Uterus (tissue), 4 donors: ENCODE results near the gene TNNI3. TPM values are rescaled to one million over a fixed set of nuclear protein-coding genes. Genes with fewer than 3 reads are reported as not detected.

Experiments
- DNase-seq, 2 donors: peaks; one replicate each; pipeline ENCODE4 v3.0.0-alpha.2; 2019 to 2020
- H3K27ac ChIP-seq, 2 donors: fragments of 200-600 bp; sonication (generic); 1 replicate in 1 of 2; 2 replicates in 1 of 2; pipeline ENCODE4 v1.5.1; 2016 to 2018
- H3K27me3 ChIP-seq, 2 donors: fragments of 200-600 bp; sonication (generic); one replicate each; pipeline ENCODE4 v1.5.1; 2018 to 2019; ENCODE audit warnings: control low read depth in 1 of 2
- H3K36me3 ChIP-seq, 2 donors: fragments of 200-600 bp; sonication (generic); one replicate each; pipeline ENCODE4 v1.5.1; 2019; ENCODE audit warnings: control low read depth in 1 of 2
- H3K4me1 ChIP-seq, 2 donors: fragments of 200-600 bp; sonication (generic); one replicate each; pipeline ENCODE4 v1.5.1; 2018 to 2019; ENCODE audit warnings: control low read depth in 1 of 2
- H3K4me3 ChIP-seq, 2 donors: fragments of 200-600 bp; sonication (generic); 1 replicate in 1 of 2; 2 replicates in 1 of 2; pipeline ENCODE4 v1.5.1; 2018 to 2019; ENCODE audit warnings: mild to moderate bottlenecking in 1 of 2
- H3K9me3 ChIP-seq, 2 donors: fragments of 200-600 bp; sonication (generic); one replicate each; pipeline ENCODE4 v1.5.1; 2019; ENCODE audit warnings: control low read depth in 1 of 2
- CTCF ChIP-seq, 4 experiments: fragments of 200-600 bp in 2 of 4; fragments of 450-650 bp in 2 of 4; sonication (generic) in 2 of 4; IDR thresholded peaks; one replicate each; pipeline ENCODE4 v1.5.1; 2016 to 2019; ENCODE audit warnings: antibody characterized with exemption in 4 of 4, mild to moderate bottlenecking in 2 of 4, moderate library complexity in 1 of 4
- POLR2A ChIP-seq, 2 donors: fragments of 450-650 bp; IDR thresholded peaks; one replicate each; pipeline ENCODE4 v1.6.1; 2016; ENCODE audit warnings: antibody characterized with exemption in 2 of 2, mild to moderate bottlenecking in 1 of 2, moderate library complexity in 1 of 2
- intact Hi-C: fragments of 100-400 bp; cut with DNase I; formaldehyde crosslinking; loops from one replicate; pipeline ENCODE4 v1.15.1; 2023; ENCODE audit warnings: low total_unique reads
- total RNA-seq, 4 donors: library from RNA; depleted of rRNA in 3 of 4; stranded (reverse); fragments of >200 nt in 3 of 4; gene quantifications; one replicate each; pipeline versions ENCODE4 v1.1.0 to v1.2.4, GENCODE V29; 2014 to 2023
- donor health status: DM: yes; HTN: yes; CAD: no.

Gene TNNI3
- total RNA-seq, 4 donors from 2014 or later, result 0.55 to 3.3 TPM; not detected in 2

GRCh38 chr19:55146705-55147273 lies 10.7 kb downstream of the TNNI3 start:
- H3K4me3 ChIP-seq, result no peak overlapping the region
- no peaks in the 10 kb centered on the region for H3K36me3 ChIP-seq
- H3K9me3 ChIP-seq, result no peaks in the 10 kb centered on the region
- H3K4me1 ChIP-seq, result peaks cover 0 to 3% of the 10 kb centered on the region in 2 donors
- intact Hi-C loops, result no loop called here
- DNase-seq, result no peak
- peaks cover 19 to 53% of the 10 kb centered on the region in 2 donors for H3K27me3 ChIP-seq
- H3K27ac ChIP-seq, result no peak overlapping the region
- TF ChIP-seq POLR2A (IDR thresholded peaks at IDR 0.05) (no peak), CTCF (IDR thresholded peaks at IDR 0.05) (no peak)

GRCh38 chr19:55146078-55146704 lies 11.3 kb downstream of the TNNI3 start:
- H3K27me3 ChIP-seq, result peaks cover 19 to 56% of the 10 kb centered on the region in 2 donors
- intact Hi-C loops, result no loop called here
- DNase-seq, result no peak
- no peak overlapping the region for H3K4me3 ChIP-seq
- H3K27ac ChIP-seq, result no peak overlapping the region
- H3K9me3 ChIP-seq, result no peaks in the 10 kb centered on the region
- TF ChIP-seq POLR2A (IDR thresholded peaks at IDR 0.05), result no peak
- TF ChIP-seq CTCF (IDR thresholded peaks at IDR 0.05), result no peak
- peaks cover 0 to 3% of the 10 kb centered on the region in 2 donors for H3K4me1 ChIP-seq
- no peaks in the 10 kb centered on the region for H3K36me3 ChIP-seq

- intact Hi-C loops, result no loop called here
- no peaks in the 10 kb centered on the region for H3K9me3 ChIP-seq
- H3K27me3 ChIP-seq, result peaks cover 19 to 56% of the 10 kb centered on the region in 2 donors
- DNase-seq, result no peak
- no peak overlapping the region for H3K27ac ChIP-seq
- no peak for TF ChIP-seq POLR2A (IDR thresholded peaks at IDR 0.05)
- no peak for TF ChIP-seq CTCF (IDR thresholded peaks at IDR 0.05)
- peaks cover 0 to 3% of the 10 kb centered on the region in 2 donors for H3K4me1 ChIP-seq
- H3K36me3 ChIP-seq, result no peaks in the 10 kb centered on the region
- H3K4me3 ChIP-seq, result no peak overlapping the region
Observed at GRCh38 chr19:55145232-55145631, 12.3 kb downstream of the TNNI3 start.

GRCh38 chr19:55141696-55142095 lies 15.8 kb downstream of the TNNI3 start:
- Histone ChIP-seq H3K4me3 (no peak overlapping the region), H3K9me3 (no peaks in the 10 kb centered on the region), H3K4me1 (peaks cover 0 to 3% of the 10 kb centered on the region in 2 donors), H3K27me3 (peaks cover 10 to 45% of the 10 kb centered on the region in 2 donors), H3K27ac (no peak overlapping the region), H3K36me3 (no peaks in the 10 kb centered on the region)
- intact Hi-C loops, result no loop called here
- no peak for DNase-seq
- no peak for TF ChIP-seq POLR2A (IDR thresholded peaks at IDR 0.05)
- no peak for TF ChIP-seq CTCF (IDR thresholded peaks at IDR 0.05)

- intact Hi-C loops, result no loop called here
- no peak for DNase-seq
- TF ChIP-seq CTCF (IDR thresholded peaks at IDR 0.05) (no peak), POLR2A (IDR thresholded peaks at IDR 0.05) (no peak)
- Histone ChIP-seq H3K36me3 (no peaks in the 10 kb centered on the region), H3K4me1 (no peaks in the 10 kb centered on the region), H3K4me3 (no peak overlapping the region), H3K27ac (no peak overlapping the region), H3K9me3 (no peaks in the 10 kb centered on the region), H3K27me3 (peaks cover 0 to 13% of the 10 kb centered on the region in 2 donors)
Observed at GRCh38 chr19:55137915-55138314, 19.6 kb downstream of the TNNI3 start.
